Chondrocyte (in vitro differentiated cells): ENCODE measurements around the gene SETBP1. TPM values are rescaled to one million over a fixed set of nuclear protein-coding genes. Genes with fewer than 3 reads are reported as not detected.

Experiments used
- DNase-seq: peaks from one replicate; pipeline ENCODE4 v3.0.0; 2021; ENCODE audit warnings: mixed read lengths, low spot score
- H3K27ac Mint-ChIP-seq: one replicate; pipeline ENCODE4 v1.8.0; 2021; ENCODE audit warnings: mild to moderate bottlenecking, moderate library complexity, mixed read lengths; ENCODE audit not compliant: unreplicated experiment
- H3K27me3 Mint-ChIP-seq: 2 replicates; pipeline ENCODE4 v1.8.0; 2021; ENCODE audit warnings: low read depth, mixed read lengths
- H3K36me3 Mint-ChIP-seq: 2 replicates; pipeline ENCODE4 v1.8.0; 2021; ENCODE audit warnings: low read depth, mixed read lengths
- H3K4me1 Mint-ChIP-seq: 2 replicates; pipeline ENCODE4 v1.8.0; 2021; ENCODE audit warnings: low read depth, mild to moderate bottlenecking, mixed read lengths
- H3K4me3 Mint-ChIP-seq: one replicate; pipeline ENCODE4 v1.8.0; 2021; ENCODE audit warnings: mild to moderate bottlenecking, moderate library complexity, mixed read lengths; ENCODE audit not compliant: unreplicated experiment
- H3K9me3 Mint-ChIP-seq: 2 replicates; pipeline ENCODE4 v1.8.0; 2021; ENCODE audit warnings: low read depth, mixed read lengths
- total RNA-seq: library from RNA; stranded (reverse); gene quantifications from 3 replicates; pipeline ENCODE4 v1.2.1, GENCODE V29; 2021
- TF ChIP-seq, protein P1 (sequence below): fragments of 200-600 bp; sonication (generic); IDR thresholded peaks from 2 replicates; pipeline ENCODE4 v1.5.0; 2021; ENCODE audit warnings: antibody characterized with exemption, mild to moderate bottlenecking, moderate library complexity

SETBP1 gene
- total RNA-seq, 1 donor from 2014 or later = 29.3 TPM

GRCh38 chr18:44759925-44760342 lies 79.2 kb downstream of the SETBP1 start:
- no peak for DNase-seq
- H3K9me3 Mint-ChIP-seq = no peaks in the 10 kb centered on the region
- no peak overlapping the region for H3K27ac Mint-ChIP-seq
- H3K27me3 Mint-ChIP-seq = no peaks in the 10 kb centered on the region
- H3K36me3 Mint-ChIP-seq = peaks cover 1% of the 10 kb centered on the region
- no peak overlapping the region for H3K4me3 Mint-ChIP-seq
- H3K4me1 Mint-ChIP-seq = peaks cover 4% of the 10 kb centered on the region
- TF ChIP-seq, protein P1, sequence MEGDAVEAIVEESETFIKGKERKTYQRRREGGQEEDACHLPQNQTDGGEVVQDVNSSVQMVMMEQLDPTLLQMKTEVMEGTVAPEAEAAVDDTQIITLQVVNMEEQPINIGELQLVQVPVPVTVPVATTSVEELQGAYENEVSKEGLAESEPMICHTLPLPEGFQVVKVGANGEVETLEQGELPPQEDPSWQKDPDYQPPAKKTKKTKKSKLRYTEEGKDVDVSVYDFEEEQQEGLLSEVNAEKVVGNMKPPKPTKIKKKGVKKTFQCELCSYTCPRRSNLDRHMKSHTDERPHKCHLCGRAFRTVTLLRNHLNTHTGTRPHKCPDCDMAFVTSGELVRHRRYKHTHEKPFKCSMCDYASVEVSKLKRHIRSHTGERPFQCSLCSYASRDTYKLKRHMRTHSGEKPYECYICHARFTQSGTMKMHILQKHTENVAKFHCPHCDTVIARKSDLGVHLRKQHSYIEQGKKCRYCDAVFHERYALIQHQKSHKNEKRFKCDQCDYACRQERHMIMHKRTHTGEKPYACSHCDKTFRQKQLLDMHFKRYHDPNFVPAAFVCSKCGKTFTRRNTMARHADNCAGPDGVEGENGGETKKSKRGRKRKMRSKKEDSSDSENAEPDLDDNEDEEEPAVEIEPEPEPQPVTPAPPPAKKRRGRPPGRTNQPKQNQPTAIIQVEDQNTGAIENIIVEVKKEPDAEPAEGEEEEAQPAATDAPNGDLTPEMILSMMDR = no peak

DNA sequence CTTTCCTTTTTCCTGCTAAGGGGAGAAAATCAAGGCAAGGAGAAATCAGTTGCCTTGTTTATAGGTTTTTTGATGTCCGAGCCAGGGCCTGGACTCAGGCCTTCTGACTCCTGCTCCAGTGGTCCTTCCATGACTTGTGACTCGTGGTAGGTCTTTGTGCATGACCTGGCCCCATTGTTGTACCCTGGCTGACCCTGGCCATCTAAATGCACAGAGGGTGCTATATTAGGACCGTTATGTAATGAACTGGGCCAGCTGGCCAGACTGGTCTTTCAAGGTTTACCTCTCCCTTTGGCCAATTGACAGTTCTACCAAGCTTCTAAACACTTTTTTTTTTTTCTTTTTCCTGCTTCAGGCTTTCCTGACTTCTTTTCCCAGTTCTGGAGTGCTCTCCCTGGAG lies 81.1 kb downstream of the SETBP1 start:
- DNase-seq = no peak
- Mint-ChIP-seq H3K4me3 (no peak overlapping the region), H3K27ac (no peak overlapping the region), H3K36me3 (peaks cover 1% of the 10 kb centered on the region), H3K27me3 (no peaks in the 10 kb centered on the region), H3K4me1 (peaks cover 10% of the 10 kb centered on the region), H3K9me3 (no peaks in the 10 kb centered on the region)
- TF ChIP-seq, protein P1 = no peak

DNA sequence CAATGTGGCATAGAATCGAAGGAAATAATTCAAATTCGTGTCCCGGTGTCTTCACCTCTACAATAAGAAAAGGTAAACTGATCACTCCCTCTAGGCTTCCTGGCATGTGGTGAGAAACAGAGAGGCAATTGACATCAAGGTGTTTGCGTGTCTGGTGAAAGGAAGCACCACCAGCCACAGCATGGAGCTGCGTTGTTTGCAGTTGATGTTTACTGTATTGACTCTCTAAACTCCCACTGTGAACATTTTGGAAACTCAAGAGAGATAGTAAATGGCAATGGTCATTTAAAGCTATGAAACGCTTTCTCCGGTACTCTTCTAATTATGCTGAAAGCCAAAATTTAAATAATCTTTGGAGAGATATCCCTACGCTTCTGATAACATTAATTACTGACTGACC lies 82.6 kb downstream of the SETBP1 start:
- peaks cover 1% of the 10 kb centered on the region for H3K36me3 Mint-ChIP-seq
- no peak for DNase-seq
- no peaks in the 10 kb centered on the region for H3K9me3 Mint-ChIP-seq
- H3K27ac Mint-ChIP-seq = no peak overlapping the region
- peaks cover 15% of the 10 kb centered on the region for H3K4me1 Mint-ChIP-seq
- H3K4me3 Mint-ChIP-seq = no peak overlapping the region
- TF ChIP-seq, protein P1 = no peak
- H3K27me3 Mint-ChIP-seq = no peaks in the 10 kb centered on the region

GRCh38 chr18:44764863-44765262 lies 84.2 kb downstream of the SETBP1 start:
- H3K4me3 Mint-ChIP-seq = no peak overlapping the region

DNA sequence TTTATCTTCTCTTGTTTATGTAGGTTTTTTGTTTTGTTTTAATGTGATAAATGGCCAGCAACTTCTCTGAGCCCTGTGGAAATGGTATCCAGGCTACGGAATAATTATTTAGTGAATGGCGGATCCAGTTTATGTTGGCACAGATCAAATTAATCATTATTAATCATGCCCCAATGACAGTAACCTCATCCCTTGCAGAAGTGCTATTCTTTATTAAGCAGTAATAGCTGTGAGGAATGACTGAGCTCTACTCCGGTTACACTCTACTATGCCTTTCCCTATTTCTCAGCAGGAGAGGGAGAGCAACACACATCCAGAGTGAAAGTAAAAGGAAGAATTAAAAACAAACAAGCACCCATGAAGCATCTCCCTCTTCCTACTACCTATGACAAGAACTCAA lies 84.8 kb downstream of the SETBP1 start:
- no peaks in the 10 kb centered on the region for H3K9me3 Mint-ChIP-seq
- TF ChIP-seq, protein P1 = no peak
- H3K27me3 Mint-ChIP-seq = no peaks in the 10 kb centered on the region
- no peak overlapping the region for H3K27ac Mint-ChIP-seq
- H3K4me1 Mint-ChIP-seq = peaks cover 28% of the 10 kb centered on the region
- DNase-seq = no peak
- no peak overlapping the region for H3K4me3 Mint-ChIP-seq
- peaks cover 3% of the 10 kb centered on the region for H3K36me3 Mint-ChIP-seq

More at GRCh38 chr18:44764863-44765262, 84.2 kb downstream of the SETBP1 start:
- Mint-ChIP-seq H3K27me3 (no peaks in the 10 kb centered on the region), H3K9me3 (no peaks in the 10 kb centered on the region), H3K36me3 (peaks cover 3% of the 10 kb centered on the region), H3K27ac (no peak overlapping the region), H3K4me1 (peaks cover 22% of the 10 kb centered on the region)
- TF ChIP-seq, protein P1 = no peak
- no peak for DNase-seq
